ENCODE results near the gene EML6.

DNA sequence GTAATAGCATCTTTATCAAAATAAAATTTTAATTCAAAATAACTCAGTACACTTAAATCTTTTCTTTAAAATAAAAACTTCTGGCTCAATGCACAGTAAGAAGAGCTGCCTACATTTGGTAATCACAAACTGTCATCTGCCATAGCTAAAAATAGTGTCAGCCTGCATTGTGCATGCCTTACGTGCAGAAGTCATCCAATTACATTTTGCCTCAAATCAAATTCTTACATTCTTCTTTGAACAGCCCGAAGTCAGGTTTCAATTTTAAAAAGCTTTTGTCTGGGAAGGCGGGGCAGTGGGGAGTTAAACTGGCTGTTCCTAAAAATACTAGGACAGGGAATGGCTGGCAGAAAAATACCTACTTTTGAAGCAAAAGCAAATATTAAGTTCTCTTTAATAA is 275.7 kb downstream of the EML6 start:
- TF ChIP-seq, protein P1, sequence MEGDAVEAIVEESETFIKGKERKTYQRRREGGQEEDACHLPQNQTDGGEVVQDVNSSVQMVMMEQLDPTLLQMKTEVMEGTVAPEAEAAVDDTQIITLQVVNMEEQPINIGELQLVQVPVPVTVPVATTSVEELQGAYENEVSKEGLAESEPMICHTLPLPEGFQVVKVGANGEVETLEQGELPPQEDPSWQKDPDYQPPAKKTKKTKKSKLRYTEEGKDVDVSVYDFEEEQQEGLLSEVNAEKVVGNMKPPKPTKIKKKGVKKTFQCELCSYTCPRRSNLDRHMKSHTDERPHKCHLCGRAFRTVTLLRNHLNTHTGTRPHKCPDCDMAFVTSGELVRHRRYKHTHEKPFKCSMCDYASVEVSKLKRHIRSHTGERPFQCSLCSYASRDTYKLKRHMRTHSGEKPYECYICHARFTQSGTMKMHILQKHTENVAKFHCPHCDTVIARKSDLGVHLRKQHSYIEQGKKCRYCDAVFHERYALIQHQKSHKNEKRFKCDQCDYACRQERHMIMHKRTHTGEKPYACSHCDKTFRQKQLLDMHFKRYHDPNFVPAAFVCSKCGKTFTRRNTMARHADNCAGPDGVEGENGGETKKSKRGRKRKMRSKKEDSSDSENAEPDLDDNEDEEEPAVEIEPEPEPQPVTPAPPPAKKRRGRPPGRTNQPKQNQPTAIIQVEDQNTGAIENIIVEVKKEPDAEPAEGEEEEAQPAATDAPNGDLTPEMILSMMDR (conservative IDR thresholded peaks at IDR 0.05; ENCODE audit: low read depth in 2 of 2): no peak
- no peak for TF ChIP-seq POLR2AphosphoS5 (IDR thresholded peaks at IDR 0.05; ENCODE audit: low read depth)
- TF ChIP-seq JUNB (IDR thresholded peaks at IDR 0.05; ENCODE audit: unreplicated experiment): no peak
- no peak for TF ChIP-seq EZH2 (IDR thresholded peaks at IDR 0.05; ENCODE audit: low read depth, unreplicated experiment)
- TF ChIP-seq, protein P2, sequence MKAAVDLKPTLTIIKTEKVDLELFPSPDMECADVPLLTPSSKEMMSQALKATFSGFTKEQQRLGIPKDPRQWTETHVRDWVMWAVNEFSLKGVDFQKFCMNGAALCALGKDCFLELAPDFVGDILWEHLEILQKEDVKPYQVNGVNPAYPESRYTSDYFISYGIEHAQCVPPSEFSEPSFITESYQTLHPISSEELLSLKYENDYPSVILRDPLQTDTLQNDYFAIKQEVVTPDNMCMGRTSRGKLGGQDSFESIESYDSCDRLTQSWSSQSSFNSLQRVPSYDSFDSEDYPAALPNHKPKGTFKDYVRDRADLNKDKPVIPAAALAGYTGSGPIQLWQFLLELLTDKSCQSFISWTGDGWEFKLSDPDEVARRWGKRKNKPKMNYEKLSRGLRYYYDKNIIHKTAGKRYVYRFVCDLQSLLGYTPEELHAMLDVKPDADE (IDR thresholded peaks at IDR 0.05): no peak
- TF ChIP-seq EZH2phosphoT487 (IDR thresholded peaks at IDR 0.05; ENCODE audit: unreplicated experiment): no peak
- no peak for TF ChIP-seq CREB1 (CRISPR knock-in tag; IDR thresholded peaks at IDR 0.05; ENCODE audit: low read depth)
- TF ChIP-seq STAT1 (IDR thresholded peaks at IDR 0.05; ENCODE audit: unreplicated experiment): no peak

Measured in GM23338 (cell line).